ENCODE measurements around the gene ABI2. TPM values are rescaled to one million over a fixed set of nuclear protein-coding genes. Genes with fewer than 3 reads are reported as not detected.

Gene ABI2
- total RNA-seq, 4 donors from 2014 or later: 9.8 to 69.6 (median 17.8) TPM

Other genes with a start within 250 kb of the ABI2 start
- gene CYP20A1, start 89.4 kb upstream of the ABI2 start, total RNA-seq: 10 to 100 TPM in 3 of 4 donors, 1 to 10 TPM in 1; 6.0 to 34.4 (median 29.6) TPM
- gene RAPH1, start 206.9 kb downstream of the ABI2 start, total RNA-seq: 100 to 1,000 TPM in 1 of 4 donors, 10 to 100 TPM in 3; 36.0 to 160 (median 41.8) TPM

Measured in transverse colon (tissue), 4 donors.